Measurements from ENCODE around the gene C21orf58.
A peak's percentile ranks its signal among the peaks of the same experiment; 100 is the strongest.

The C21orf58 gene

DNA sequence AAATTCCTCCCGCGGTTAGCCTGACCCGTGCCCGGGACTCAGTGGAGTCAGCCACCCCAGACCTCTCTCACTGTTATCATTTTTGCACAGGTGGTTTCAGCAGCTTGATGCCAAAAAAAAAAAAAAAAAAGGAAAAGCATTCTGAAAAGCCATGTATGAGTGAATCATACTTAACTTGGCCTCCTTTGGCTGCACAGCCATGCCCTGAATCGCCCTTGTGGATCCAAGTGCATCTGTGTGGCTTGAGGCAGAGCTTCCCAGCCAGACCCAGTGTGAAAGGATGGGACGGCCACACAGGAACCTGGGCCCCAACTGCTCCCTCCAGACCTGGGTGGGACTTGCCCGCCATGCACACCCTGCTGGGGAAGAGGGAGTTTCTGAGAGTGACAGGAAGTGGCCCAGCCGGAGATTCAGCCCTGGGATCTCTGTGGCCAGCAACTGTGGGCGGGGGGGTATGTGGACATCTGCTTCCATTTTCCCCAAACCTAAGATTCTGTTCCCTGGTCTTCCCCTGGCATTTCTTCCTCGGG is 29.0 kb downstream of the C21orf58 start:
- TF ChIP-seq, protein P1, sequence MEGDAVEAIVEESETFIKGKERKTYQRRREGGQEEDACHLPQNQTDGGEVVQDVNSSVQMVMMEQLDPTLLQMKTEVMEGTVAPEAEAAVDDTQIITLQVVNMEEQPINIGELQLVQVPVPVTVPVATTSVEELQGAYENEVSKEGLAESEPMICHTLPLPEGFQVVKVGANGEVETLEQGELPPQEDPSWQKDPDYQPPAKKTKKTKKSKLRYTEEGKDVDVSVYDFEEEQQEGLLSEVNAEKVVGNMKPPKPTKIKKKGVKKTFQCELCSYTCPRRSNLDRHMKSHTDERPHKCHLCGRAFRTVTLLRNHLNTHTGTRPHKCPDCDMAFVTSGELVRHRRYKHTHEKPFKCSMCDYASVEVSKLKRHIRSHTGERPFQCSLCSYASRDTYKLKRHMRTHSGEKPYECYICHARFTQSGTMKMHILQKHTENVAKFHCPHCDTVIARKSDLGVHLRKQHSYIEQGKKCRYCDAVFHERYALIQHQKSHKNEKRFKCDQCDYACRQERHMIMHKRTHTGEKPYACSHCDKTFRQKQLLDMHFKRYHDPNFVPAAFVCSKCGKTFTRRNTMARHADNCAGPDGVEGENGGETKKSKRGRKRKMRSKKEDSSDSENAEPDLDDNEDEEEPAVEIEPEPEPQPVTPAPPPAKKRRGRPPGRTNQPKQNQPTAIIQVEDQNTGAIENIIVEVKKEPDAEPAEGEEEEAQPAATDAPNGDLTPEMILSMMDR (IDR thresholded peaks at IDR 0.05; ENCODE audit: low read depth, low read length): no peak
- H3K4me3 ChIP-seq (ENCODE audit: low read depth, low read length): no peak overlapping the region

DNA sequence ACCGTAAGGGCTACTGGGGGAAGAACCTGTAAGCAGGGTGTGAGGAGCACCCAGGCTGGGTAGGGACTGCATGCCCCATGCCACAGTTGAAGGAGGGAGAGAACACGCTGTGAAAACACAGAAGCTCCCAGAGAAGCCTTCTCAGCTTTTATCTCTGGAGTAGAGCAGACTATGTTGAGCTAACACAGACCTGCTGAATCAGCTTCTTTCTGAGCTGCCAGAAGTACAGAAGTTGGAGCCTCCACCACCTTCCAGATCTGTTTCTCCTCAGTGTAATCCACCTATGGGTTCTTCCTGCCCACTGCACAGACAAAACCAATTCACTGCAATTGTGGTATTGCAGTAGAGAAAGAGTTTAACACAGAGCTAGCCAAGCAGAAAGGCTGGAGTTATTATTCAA is 32.1 kb downstream of the C21orf58 start:
- TF ChIP-seq, protein P1 (IDR thresholded peaks at IDR 0.05; ENCODE audit: low read depth, low read length): no peak
- H3K4me3 ChIP-seq (ENCODE audit: low read depth, low read length): no peak overlapping the region

DNA sequence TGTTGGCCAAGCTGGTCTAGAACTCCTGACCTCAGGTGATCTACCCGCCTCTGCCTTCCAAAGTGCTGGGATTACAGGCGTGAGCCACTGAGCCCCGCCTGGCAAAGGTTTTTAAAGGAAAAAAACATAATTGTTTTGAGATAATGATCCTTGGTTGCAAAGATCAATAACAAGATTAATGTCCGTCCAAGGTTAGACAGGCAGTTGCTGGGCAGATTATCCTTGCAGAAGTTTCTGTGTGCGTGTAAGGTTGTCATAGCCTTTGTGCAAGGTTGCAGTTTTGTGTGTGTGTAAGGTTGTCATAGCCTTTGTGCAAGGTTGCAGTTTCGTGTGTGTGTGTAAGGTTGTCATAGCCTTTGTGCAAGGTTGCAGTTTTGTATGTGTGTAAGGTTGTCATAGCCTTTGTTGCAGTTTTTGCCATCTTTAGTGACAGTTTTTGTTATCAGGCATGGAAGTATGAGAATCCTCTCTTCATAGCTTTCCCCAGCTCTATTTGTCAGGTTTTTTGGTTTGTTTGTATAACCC is 34.0 kb downstream of the C21orf58 start:
- no peak overlapping the region for H3K4me3 ChIP-seq (ENCODE audit: low read depth, low read length)
- TF ChIP-seq, protein P1 (IDR thresholded peaks at IDR 0.05; ENCODE audit: low read depth, low read length): no peak

DNA sequence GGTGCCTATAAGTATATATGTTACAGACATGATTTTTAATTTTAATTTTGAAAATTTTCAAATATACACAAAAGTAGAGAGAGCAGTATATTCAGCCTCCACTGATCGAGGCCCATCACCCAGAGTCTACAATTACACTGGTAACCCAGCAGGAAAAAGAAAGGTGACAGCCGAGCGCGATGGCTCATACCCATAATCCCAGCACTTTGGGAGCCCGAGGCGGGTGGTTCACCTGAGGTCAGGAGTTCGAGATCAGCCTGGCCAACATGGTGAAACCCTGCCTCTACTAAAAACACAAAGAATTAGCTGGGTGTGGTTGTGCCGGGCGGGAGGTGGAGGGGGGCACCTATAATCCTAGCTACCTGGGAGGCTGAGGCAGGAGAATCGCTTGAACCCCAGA is 36.1 kb downstream of the C21orf58 start:
- H3K4me3 ChIP-seq (ENCODE audit: low read depth, low read length): peak overlapping the region; percentile 77; the same call in 1 of the 2 replicates
- TF ChIP-seq, protein P1 (IDR thresholded peaks at IDR 0.05; ENCODE audit: low read depth, low read length): no peak

DNA sequence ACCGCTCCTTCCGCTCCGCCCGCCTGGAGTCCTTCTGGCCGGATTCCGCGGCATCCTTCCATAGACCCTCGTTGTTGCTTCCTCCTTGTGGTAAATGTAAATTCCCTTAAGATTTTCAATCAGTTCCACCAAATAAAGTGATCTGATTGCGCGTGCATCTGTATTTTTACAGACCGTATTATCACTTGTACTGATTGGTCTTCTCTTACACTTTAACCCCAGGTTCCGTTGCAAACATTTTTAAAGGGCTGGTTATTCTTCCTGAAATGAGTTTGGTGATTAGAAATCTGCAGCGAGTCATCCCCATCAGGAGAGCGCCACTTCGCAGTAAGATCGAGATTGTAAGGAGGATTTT is 37.0 kb downstream of the C21orf58 start:
- peak overlapping the region; percentile 77 for H3K4me3 ChIP-seq (ENCODE audit: low read depth, low read length)
- TF ChIP-seq, protein P1 (IDR thresholded peaks at IDR 0.05; ENCODE audit: low read depth, low read length): no peak

DNA sequence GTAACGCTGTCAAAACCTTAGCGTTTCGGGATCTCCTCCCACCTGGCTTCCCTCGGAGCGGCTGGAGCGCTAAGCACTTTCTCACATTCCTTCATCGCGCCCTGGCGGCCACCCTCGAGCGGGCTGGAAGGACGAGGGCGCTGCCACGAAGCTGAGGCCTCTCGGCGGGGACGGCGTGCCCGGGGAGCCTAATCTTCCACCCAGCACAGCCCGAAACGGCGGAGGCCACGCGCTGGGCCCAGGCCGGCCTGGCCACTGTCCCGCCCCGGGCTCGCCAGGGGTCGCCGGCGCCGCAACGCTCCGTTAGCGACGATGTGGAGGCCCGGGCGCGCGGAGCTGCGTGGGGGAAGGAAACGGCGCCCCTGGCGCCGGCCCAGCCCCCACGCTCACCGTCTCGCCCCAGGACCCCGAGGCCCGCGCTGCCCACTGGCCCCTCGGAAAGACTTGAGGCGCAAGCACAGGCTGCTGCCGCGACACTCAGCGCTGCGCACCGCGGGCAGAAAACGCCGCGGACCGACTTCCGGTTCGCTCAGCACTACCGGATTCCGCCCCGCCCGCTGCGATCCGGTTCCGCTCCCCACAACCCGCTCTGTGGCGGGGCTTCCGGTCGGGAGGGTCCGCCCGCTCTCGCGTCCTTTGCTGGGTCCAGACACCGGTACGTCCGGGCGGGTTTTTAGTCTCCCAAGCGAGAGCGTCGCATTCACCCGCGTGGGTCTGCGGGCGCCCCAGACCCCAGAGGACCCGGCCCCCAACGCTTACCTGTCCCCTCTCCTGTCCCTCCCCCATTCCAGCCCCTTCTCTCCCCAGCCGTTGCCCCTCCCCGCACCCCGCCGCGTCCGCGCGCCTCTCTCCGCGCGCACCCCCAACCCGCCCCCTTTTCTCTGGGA is 37.7 kb downstream of the C21orf58 start, which contains the start of gene YBEY:
Gene YBEY (plus strand): TSS at position 582 of the 887 bp plus-strand sequence. CDS start 572 bp downstream, outside the sequence.
- peak within 1 kb of the TSS; percentile 77 for H3K4me3 ChIP-seq (ENCODE audit: low read depth, low read length)
- TF ChIP-seq, protein P1 (IDR thresholded peaks at IDR 0.05; ENCODE audit: low read depth, low read length): no peak

DNA sequence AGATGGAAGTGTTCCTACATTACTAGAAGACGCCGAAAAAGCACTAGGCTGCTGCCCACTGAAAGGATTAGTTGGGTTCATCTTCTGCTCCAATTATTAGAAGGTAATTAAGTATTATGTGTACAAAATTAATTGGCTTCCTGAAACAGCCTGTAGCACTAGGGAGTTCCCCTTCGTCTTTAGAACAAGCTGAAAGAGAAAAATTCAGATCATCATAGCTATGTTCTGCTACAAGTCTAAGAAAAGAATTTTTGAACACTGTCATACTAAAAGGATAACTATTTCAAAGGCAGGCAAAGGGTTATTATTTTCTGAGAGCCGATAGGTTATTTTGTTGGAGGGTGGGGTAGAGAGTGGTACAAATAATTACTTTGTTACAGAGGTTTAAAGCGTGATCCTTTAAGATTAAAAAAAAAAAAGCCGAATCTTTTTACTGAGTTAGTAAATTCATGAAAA is 38.4 kb downstream of the C21orf58 start, which contains the start of gene MCM3AP:
Gene MCM3AP (minus strand): TSS at position 406 of the 456 bp plus-strand sequence. CDS start 325 bp downstream, at position 81.
- TF ChIP-seq, protein P1 (IDR thresholded peaks at IDR 0.05; ENCODE audit: low read depth, low read length): no peak
- peak within 1 kb of the TSS; percentile 77 for H3K4me3 ChIP-seq (ENCODE audit: low read depth, low read length)

Data from WI38 (cell line).